ENCODE measurements around the gene GIGYF1.

DNA sequence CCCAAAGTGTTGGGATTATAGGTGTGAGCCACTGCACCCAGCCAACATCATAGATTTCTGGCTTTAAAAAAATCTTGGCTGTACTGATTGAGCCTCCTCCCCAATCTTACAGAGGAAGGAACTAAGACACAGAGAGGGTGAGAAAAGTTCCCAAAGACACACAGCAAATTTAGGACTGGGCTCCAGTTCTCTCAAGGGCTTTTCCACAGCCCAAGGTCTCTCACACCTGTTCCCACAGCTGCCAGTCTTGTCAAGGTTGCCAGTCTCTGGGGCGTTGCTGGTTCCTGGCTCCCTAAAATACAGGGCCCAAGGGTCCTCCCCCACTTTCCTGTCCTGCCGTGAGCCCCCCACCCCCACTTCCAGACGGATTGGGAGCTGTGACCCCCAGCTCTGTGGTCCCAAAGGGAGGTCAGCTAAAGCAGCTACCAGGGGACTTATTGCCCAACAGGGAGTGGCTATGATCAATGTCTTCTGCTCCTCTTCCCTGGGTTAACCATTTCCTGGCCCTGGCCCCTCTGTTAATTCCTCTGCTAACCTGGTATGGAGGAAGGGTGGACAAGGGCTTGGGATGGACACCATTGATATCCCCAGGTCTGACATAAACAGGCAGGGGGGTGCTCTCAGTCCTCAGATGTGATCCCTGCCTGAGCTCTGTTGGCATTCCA lies 36.2 kb upstream of the GIGYF1 start:
- TF ChIP-seq, protein P1, sequence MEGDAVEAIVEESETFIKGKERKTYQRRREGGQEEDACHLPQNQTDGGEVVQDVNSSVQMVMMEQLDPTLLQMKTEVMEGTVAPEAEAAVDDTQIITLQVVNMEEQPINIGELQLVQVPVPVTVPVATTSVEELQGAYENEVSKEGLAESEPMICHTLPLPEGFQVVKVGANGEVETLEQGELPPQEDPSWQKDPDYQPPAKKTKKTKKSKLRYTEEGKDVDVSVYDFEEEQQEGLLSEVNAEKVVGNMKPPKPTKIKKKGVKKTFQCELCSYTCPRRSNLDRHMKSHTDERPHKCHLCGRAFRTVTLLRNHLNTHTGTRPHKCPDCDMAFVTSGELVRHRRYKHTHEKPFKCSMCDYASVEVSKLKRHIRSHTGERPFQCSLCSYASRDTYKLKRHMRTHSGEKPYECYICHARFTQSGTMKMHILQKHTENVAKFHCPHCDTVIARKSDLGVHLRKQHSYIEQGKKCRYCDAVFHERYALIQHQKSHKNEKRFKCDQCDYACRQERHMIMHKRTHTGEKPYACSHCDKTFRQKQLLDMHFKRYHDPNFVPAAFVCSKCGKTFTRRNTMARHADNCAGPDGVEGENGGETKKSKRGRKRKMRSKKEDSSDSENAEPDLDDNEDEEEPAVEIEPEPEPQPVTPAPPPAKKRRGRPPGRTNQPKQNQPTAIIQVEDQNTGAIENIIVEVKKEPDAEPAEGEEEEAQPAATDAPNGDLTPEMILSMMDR (IDR thresholded peaks at IDR 0.05), result no peak
- TF ChIP-seq EP300 (IDR thresholded peaks at IDR 0.05) (no peak), POLR2A (IDR thresholded peaks at IDR 0.05) (no peak)

All from stomach (tissue), 4 donors.